GM21619 (cell line): Measurements from ENCODE around the gene KLF6.

Experiments used
- ATAC-seq: cut with Tn5 transposase; IDR thresholded peaks from one replicate; pipeline ENCODE4 v1.9.1; 2021; ENCODE audit not compliant: unreplicated experiment

Gene KLF6

GRCh38 chr10:3812141-3812540 lies 27.1 kb upstream of the KLF6 start:
- no peak for ATAC-seq

GRCh38 chr10:3811291-3811870 lies 26.4 kb upstream of the KLF6 start:
- peak; percentile 77 for ATAC-seq

DNA sequence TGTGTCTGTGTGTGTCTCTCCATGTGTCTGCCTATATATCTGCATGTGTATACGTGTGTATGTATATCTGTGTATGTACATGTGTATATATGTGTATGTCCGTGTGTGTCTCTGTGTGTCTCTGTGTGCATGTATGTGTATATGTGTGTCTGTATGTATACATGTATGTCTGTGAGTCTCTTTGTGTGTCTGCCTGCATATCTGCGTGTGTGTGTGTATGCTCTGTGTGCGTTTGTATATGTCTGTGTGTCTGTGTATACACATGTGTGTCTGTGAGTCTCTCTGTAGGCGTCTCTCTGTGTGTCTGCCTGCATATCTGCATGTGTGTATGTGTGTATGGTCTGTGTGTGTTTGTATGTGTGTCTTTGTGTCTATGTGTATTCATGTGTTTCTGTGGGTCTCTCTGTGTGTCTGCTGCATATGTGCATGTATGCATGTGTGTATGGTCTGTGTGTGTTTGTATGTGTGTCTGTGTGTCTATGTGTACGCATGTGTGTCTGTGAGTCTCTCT lies 23.7 kb upstream of the KLF6 start:
- no peak for ATAC-seq

DNA sequence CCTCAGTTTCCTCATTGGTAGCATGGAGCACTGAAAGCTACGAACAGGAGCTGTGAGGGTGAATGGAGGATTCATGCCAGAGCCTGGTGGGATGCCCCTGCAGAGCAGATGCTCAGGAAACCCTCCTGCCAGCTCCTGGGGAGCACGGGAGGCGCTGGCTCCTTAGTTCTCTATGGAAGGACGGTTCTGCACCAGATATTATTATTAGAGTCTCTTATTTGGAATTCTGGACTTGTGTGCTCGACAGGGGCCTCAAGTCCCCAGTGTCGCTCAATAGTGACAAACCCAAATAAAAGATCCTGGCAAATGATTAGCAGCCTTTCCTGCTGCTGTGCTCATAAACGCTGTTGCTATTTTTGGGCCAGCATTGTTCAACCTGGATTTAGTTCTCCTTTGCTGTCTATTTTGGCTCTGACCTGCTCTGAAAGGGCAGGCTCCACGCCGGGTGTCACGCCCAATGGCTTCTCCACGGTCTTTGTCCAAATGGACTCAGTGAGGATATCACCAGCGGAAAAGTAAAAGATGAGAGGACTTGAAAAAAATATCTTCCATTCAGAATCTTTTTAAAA lies 23.0 kb upstream of the KLF6 start:
- ATAC-seq: no peak

DNA sequence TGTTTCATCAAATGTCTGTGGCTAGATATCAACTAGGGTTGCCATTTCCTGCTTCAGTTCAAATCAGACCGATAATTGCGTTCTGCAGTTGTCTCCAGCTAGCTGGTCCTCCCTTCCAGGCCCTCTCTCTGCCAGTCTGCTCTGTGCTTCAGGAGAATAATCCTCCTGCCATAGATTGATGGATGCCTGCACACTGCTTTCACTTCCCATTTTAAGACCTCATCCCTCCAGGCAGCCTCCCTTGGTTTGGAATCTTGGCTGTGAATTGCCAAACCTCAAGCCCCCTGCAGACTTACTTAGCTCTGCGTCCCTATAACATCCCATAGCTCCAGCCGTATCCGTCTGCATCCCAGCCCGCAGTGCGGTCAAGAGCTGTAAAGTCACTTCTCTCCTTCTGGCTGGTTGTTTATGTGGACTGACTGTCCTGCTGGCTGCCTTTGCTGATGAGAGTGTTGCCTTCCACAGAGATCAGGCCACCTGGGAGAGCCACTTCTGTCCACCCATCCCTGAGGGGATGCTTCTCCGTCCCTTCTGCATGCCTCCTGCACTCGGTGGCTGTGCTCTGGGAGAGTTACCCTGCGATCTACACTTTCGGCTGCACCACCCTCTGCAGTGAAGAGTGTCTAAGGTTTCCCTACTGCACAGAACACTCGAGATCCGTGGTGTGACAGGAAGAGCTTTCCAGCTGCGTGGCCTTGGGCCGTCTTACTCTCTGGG lies 22.4 kb upstream of the KLF6 start:
- ATAC-seq: no peak

DNA sequence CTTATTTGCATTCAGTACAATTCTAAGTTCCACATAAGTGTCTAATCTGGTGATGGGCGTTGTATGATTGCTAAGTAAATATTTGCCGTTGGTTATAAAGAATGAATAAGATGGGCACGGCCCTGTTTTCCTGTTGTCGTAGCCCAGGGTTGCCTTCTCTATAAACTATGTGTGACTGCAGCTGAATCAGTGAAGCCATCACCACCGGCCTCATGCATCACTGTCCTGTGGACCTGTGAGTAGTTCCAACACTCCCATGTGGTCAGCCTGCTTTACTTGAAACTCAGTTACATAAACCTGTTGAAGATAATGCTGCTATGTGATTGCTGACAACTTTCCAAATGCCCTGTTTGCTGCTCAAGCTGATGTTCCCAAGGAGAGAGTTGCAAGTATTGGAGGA lies 21.6 kb upstream of the KLF6 start:
- ATAC-seq: no peak

GRCh38 chr10:3805791-3806461 lies 20.9 kb upstream of the KLF6 start:
- ATAC-seq: peak; percentile 33

DNA sequence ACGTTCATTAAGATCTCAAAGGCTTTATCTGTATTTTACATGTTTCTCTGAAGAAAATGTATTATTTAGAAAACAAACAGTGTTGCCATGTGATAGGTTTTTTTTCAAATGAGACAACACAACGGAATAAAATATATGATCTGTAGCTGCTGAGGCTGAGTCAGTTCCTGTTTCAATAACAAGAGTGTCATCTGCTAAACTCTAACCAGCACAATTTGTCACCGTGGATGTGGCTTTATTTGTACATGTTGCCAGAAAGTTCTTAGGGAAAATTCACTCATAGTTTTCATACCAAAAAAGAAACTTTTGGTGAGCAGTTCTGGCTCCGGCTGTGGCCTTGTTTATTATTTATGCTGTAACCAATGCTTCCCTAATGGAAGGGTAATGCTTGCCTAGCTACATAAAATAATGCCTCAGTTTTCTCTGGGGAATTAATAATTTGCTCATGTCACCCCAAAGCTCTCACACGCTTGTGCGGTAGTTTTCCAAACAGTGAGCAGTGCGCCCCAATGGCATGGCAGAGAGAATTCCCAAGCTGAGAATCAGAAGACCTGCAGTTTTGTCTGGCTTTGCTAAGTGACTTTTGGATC lies 20.3 kb upstream of the KLF6 start:
- ATAC-seq: peak; percentile 38

GRCh38 chr10:3803927-3804741 lies 19.1 kb upstream of the KLF6 start:
- no peak for ATAC-seq

- ATAC-seq: no peak
Observed at GRCh38 chr10:3803295-3803926, 18.4 kb upstream of the KLF6 start.

GRCh38 chr10:3802526-3803265 lies 17.7 kb upstream of the KLF6 start:
- ATAC-seq: no peak

- ATAC-seq: no peak
Observed at GRCh38 chr10:3801558-3802192, 16.7 kb upstream of the KLF6 start.

- ATAC-seq: no peak
Observed at GRCh38 chr10:3800586-3800985, 15.6 kb upstream of the KLF6 start.

GRCh38 chr10:3797750-3798149 lies 12.7 kb upstream of the KLF6 start:
- ATAC-seq: no peak

DNA sequence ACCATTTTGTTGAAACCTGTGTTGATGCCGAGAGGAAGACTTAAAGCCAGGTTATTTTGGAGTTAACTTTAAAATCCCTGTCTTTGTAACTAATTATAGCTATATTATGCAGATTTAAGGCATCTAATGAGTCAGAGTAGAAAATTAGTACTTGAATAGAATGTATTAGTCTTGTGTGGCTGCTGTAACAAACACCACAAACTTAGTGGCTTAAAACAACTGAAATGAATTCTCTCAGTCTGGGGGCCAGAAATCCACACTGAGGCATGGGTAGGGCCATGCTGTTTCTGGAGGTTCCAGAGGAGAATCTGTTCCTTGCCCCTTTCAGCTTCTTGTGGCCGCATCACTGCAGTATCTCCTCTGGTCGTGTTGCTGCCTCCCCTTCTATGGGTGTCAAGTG lies 8.5 kb upstream of the KLF6 start:
- no peak for ATAC-seq

DNA sequence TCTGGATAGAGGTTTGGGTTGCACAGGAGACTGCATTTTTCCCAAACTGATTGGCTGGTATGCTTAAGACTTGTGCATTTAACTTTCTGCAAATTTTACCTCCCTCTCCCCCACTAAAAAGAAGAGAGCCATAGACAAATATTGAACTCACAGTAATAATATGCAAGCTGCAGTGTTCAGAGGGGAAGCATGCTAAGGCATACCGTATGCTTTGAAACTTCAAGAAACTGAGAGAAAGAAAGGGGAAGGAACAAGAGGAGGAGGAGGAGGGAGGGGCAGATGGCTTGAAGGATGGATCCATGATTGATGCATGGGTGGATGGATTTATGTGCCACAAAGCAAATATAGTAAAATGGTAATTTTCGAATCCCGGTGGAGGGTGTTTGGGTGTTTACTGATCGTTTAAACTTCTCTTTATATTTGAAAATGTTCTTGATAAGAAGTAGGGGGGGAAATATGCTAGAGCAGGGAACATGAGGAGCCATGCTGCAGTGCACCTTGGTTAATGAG lies 7.8 kb upstream of the KLF6 start:
- no peak for ATAC-seq

- ATAC-seq: no peak
Observed at GRCh38 chr10:3791974-3792633, 7.1 kb upstream of the KLF6 start.

DNA sequence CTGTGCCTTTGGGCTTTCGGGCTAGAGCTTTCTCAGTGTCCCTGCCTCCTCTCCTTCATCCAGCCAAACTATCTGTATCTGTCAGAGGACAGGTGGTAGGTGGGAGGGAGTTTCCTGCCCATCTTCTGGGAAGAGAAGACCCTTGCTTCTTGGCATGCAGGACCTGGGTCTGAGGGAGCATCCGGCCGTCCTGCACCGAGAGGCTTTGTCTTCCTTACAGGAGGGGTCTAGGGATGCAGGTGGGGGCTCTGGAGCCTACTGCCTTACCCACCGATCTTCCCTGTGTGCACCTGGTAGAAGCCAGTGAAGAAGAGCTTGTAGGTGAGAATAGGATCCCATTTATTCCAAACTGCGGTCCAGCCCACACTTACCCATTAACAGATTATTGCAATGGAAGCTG lies 5.8 kb upstream of the KLF6 start:
- ATAC-seq: no peak
